Muscle of back (tissue), 11 donors: Measurements from ENCODE around the gene FAM120B. TPM values are rescaled to one million over a fixed set of nuclear protein-coding genes. Genes with fewer than 3 reads are reported as not detected.

Source experiments
- DNase-seq, 3 donors: peaks; one replicate each; pipeline versions ENCODE4 v3.0.0 to v3.0.0-alpha.2; 2013
- polyA plus RNA-seq, 10 donors: library from polyadenylated mRNA; unstranded; fragments of 120-200 nt; gene quantifications; one replicate each; pipeline ENCODE4 v1.2.1, GENCODE V29; 2013; ENCODE audit not compliant: insufficient read length in 10 of 10

Gene FAM120B
- polyA plus RNA-seq, 10 donors, result 20.5 to 29.7 (median 26.7) TPM

- no peak for DNase-seq
Observed at GRCh38 chr6:170443151-170443662, 136.6 kb downstream of the FAM120B start.

GRCh38 chr6:170444056-170444591 lies 137.6 kb downstream of the FAM120B start:
- no peak for DNase-seq

- DNase-seq, result no peak
Observed at GRCh38 chr6:170444811-170445211, 138.3 kb downstream of the FAM120B start.

- peak; percentile 38 to 79 (median 73) for DNase-seq
Observed at GRCh38 chr6:170445487-170445886, 138.9 kb downstream of the FAM120B start.

- DNase-seq, result peak in 1 of 3 donors; percentile 36
Observed at GRCh38 chr6:170445971-170446370, 139.4 kb downstream of the FAM120B start.

GRCh38 chr6:170446841-170447560 lies 140.4 kb downstream of the FAM120B start:
- DNase-seq, result no peak

- DNase-seq, result no peak
Observed at GRCh38 chr6:170447561-170447930, 141.0 kb downstream of the FAM120B start.

- DNase-seq, result no peak
Observed at GRCh38 chr6:170448317-170448716, 141.8 kb downstream of the FAM120B start.

- no peak for DNase-seq
Observed at GRCh38 chr6:170448751-170449630, 142.4 kb downstream of the FAM120B start.

- no peak for DNase-seq
Observed at GRCh38 chr6:170449835-170450753, 143.5 kb downstream of the FAM120B start.

GRCh38 chr6:170450916-170451761 lies 144.6 kb downstream of the FAM120B start:
- no peak for DNase-seq

- DNase-seq, result no peak
Observed at GRCh38 chr6:170451762-170452651, 145.4 kb downstream of the FAM120B start.

- DNase-seq, result no peak
Observed at GRCh38 chr6:170452767-170453545, 146.4 kb downstream of the FAM120B start.

GRCh38 chr6:170453586-170454511 lies 147.3 kb downstream of the FAM120B start:
- DNase-seq, result no peak

- no peak for DNase-seq
Observed at GRCh38 chr6:170454512-170455285, 148.1 kb downstream of the FAM120B start.

GRCh38 chr6:170455335-170455979 lies 148.9 kb downstream of the FAM120B start:
- no peak for DNase-seq
